HepG2 (cell line): ENCODE results near the gene MAP1LC3B. TPM values are rescaled to one million over a fixed set of nuclear protein-coding genes. Genes with fewer than 3 reads are reported as not detected.

ENCODE experiments used
- ATAC-seq: fragments of 200-7000 bp; cut with Tn5 transposase; 3 replicates; pipeline ENCODE4 v1.9.1; 2020; ENCODE audit warnings: mild to moderate bottlenecking, moderate library complexity
- BruUV-seq: library from RNA; stranded (reverse); fragments of 400-500 nt; replicated peaks from 2 replicates; lab custom pipeline; 2021; lab: Mats Ljungman, UMichigan
- CTCF ChIA-PET: fragments of 300-600 bp; formaldehyde crosslinking; extraction: SDS; loops from one replicate; lab custom pipeline; 2021; ENCODE audit warnings: low total read pairs, inconsistent platforms, low intra/inter-chr PET ratio; lab: Yijun Ruan, JAX
- POLR2A ChIA-PET: fragments of 350-600 bp; sonication (Branson Sonifier 250); formaldehyde crosslinking; loops from one replicate; lab custom pipeline; 2020; ENCODE audit warnings: antibody characterized with exemption, inconsistent platforms; lab: Yijun Ruan, JAX
- DNase-seq: peaks from one replicate; pipeline ENCODE4 v3.0.0-alpha.2; 2015; ENCODE audit warnings: low spot score
- FAIRE-seq: peaks from 3 replicates; lab custom pipeline; 2011; peaks lifted over from hg19 to GRCh38; lab: Jason Lieb, UNC
- H2AFZ ChIP-seq: one replicate; pipeline ENCODE4 v1.6.1; 2011; ENCODE audit warnings: low read length, inconsistent platforms
- H3K27ac ChIP-seq: fragments of 300-600 bp; 3 replicates; pipeline ENCODE4 v1.8.0; 2011; ENCODE audit warnings: mixed run types, mild to moderate bottlenecking, mixed read lengths, low read length, inconsistent platforms; ENCODE audit not compliant: insufficient read depth; ENCODE audit errors: extremely low read length
- H3K27me3 ChIP-seq, 2 experiments: fragments of 200-600 bp in 1 of 2; 2 replicates in 1 of 2; 3 replicates in 1 of 2; pipeline versions ENCODE4 v1.6.0 to v1.8.0; 2011; ENCODE audit warnings: low read length in 2 of 2, mild to moderate bottlenecking in 2 of 2, moderate library complexity in 2 of 2, inconsistent platforms in 1 of 2; ENCODE audit not compliant: insufficient read depth in 2 of 2, control insufficient read depth in 1 of 2
- H3K36me3 ChIP-seq, 2 experiments: fragments of 200-600 bp in 1 of 2; replicated peaks in 1 of 2; 2 replicates in 1 of 2; 3 replicates in 1 of 2; pipeline versions ENCODE4 v1.5.1 to v1.8.0; 2011; ENCODE audit warnings: low read length in 2 of 2, inconsistent platforms in 1 of 2; ENCODE audit not compliant: insufficient read depth in 2 of 2, control insufficient read depth in 1 of 2
- H3K4me1 ChIP-seq: 2 replicates; pipeline ENCODE4 v1.5.1; 2012; ENCODE audit warnings: low read length, inconsistent platforms; ENCODE audit not compliant: insufficient read depth
- H3K4me2 ChIP-seq: 2 replicates; pipeline ENCODE4 v1.6.0; 2011; ENCODE audit warnings: low read depth, low read length, inconsistent platforms
- H3K4me3 ChIP-seq, 3 experiments: fragments of 200-600 bp in 1 of 3; sonication (generic), shearing (Covaris generic) in 1 of 3; replicated peaks in 1 of 3; 2 replicates each; pipeline ENCODE4 v1.5.1; 2011 to 2016; ENCODE audit warnings: low read length in 3 of 3, inconsistent platforms in 2 of 3, low read depth in 2 of 3, mild to moderate bottlenecking in 2 of 3, control low read depth in 1 of 3, mixed read lengths in 1 of 3; ENCODE audit not compliant: insufficient read depth in 1 of 3
- H3K79me2 ChIP-seq: one replicate; pipeline ENCODE4 v1.6.1; 2011; ENCODE audit warnings: low read length, inconsistent platforms; ENCODE audit not compliant: insufficient read depth
- H3K9ac ChIP-seq: 2 replicates; pipeline ENCODE4 v1.6.0; 2011; ENCODE audit warnings: mild to moderate bottlenecking, low read depth, low read length, inconsistent platforms; ENCODE audit not compliant: insufficient read depth
- H3K9me3 ChIP-seq: 2 replicates; pipeline ENCODE4 v1.5.1; 2012; ENCODE audit warnings: mild to moderate bottlenecking, low read length
- H4K20me1 ChIP-seq: 2 replicates; pipeline ENCODE4 v1.6.0; 2011; ENCODE audit warnings: inconsistent platforms, mild to moderate bottlenecking, low read length, moderate library complexity; ENCODE audit not compliant: insufficient read depth
- HOXA9 ChIP-seq: sonication (generic); formaldehyde crosslinking; IDR thresholded peaks from 2 replicates; pipeline ENCODE4 v1.8.1; 2022; ENCODE audit warnings: missing genetic modification reagents, mild to moderate bottlenecking, moderate library complexity, borderline replicate concordance
- KDM5A ChIP-seq: fragments of 200-600 bp; sonication (generic); IDR thresholded peaks from 2 replicates; pipeline ENCODE4 v1.7.0; 2018; ENCODE audit warnings: antibody characterized with exemption, mild to moderate bottlenecking, low read length, borderline replicate concordance
- KLF15 ChIP-seq: sonication (generic); formaldehyde crosslinking; IDR thresholded peaks from 2 replicates; pipeline ENCODE4 v1.8.1; 2023; ENCODE audit warnings: borderline replicate concordance, mild to moderate bottlenecking, inconsistent platforms, missing genetic modification reagents, mixed read lengths
- NBN ChIP-seq: fragments of 450-650 bp; conservative IDR thresholded peaks from 2 replicates; pipeline ENCODE4 v1.6.1; 2017
- POGZ ChIP-seq: sonication (generic); formaldehyde crosslinking; IDR thresholded peaks from 2 replicates; pipeline ENCODE4 v1.4.0; 2020; ENCODE audit warnings: mild to moderate bottlenecking, missing genetic modification reagents
- ZNF441 ChIP-seq: sonication (generic); formaldehyde crosslinking; IDR thresholded peaks from 2 replicates; pipeline ENCODE4 v1.7.0; 2021; ENCODE audit warnings: missing genetic modification reagents, borderline replicate concordance
- ZNF790 ChIP-seq: sonication (generic); formaldehyde crosslinking; IDR thresholded peaks from 2 replicates; pipeline ENCODE4 v1.8.0; 2022; ENCODE audit warnings: missing genetic modification reagents, mild to moderate bottlenecking, borderline replicate concordance
- WGBS: methylation state at CpG from one replicate; pipeline ENCODE4 v1.1.6; 2017; ENCODE audit warnings: low lambda C conversion rate; 5-methylcytosine and 5-hydroxymethylcytosine counted together
- in situ Hi-C: cut with HindIII; loops from 2 replicates; pipeline ENCODE4 v1.10.0; 2017; ENCODE audit warnings: low pct_unique_long_range_greater_than_20kb; ENCODE audit not compliant: extremely low pct_ligation_motif_present
- intact Hi-C: fragments of 100-400 bp; cut with micrococcal nuclease; formaldehyde crosslinking; loops from one replicate; pipeline ENCODE4 v1.10.0; 2022; ENCODE audit not compliant: unreplicated experiment
- polyA plus RNA-seq, 8 experiments: library from polyadenylated mRNA; depleted of rRNA in 3 of 8; stranded (reverse) in 7 of 8; unstranded in 1 of 8; fragments of >200 nt; fragmentation: Illumina TruSeq in 4 of 8; extraction: Trizol in 4 of 8; gene quantifications; 2 replicates each; pipeline versions ENCODE4 v1.2.1 to v1.2.3, GENCODE V29; 2011 to 2016; ENCODE audit warnings: low read depth in 4 of 8, missing spikeins in 1 of 8, mixed read lengths in 1 of 8; ENCODE audit not compliant: insufficient read depth in 1 of 8
- total RNA-seq, 5 experiments: library from RNA; depleted of rRNA; stranded (reverse); fragments of >200 nt; fragmentation: Illumina TruSeq; extraction: Trizol; gene quantifications; 2 replicates each; pipeline ENCODE4 v1.2.3, GENCODE V29; 2016; ENCODE audit warnings: low read depth in 1 of 5
- TF ChIP-seq, protein P1 (sequence below): sonication (generic); formaldehyde crosslinking; IDR thresholded peaks from 2 replicates; pipeline ENCODE4 v1.4.0; 2020; ENCODE audit warnings: missing genetic modification reagents
- TF ChIP-seq, protein P2 (sequence below): fragments of 450-650 bp; IDR thresholded peaks from 2 replicates; pipeline ENCODE4 v1.6.1; 2017
- TF ChIP-seq, protein P3 (sequence below): sonication (generic); formaldehyde crosslinking; IDR thresholded peaks from 2 replicates; pipeline ENCODE4 v1.5.0; 2020; ENCODE audit warnings: mild to moderate bottlenecking, missing genetic modification reagents, borderline replicate concordance

MAP1LC3B gene
- total and polyA plus RNA-seq, 2 of the 13 experiments (the other 11 are each of a cell fraction or from before 2014, with no cell fraction given) = 15.7 to 37.4 TPM

DNA sequence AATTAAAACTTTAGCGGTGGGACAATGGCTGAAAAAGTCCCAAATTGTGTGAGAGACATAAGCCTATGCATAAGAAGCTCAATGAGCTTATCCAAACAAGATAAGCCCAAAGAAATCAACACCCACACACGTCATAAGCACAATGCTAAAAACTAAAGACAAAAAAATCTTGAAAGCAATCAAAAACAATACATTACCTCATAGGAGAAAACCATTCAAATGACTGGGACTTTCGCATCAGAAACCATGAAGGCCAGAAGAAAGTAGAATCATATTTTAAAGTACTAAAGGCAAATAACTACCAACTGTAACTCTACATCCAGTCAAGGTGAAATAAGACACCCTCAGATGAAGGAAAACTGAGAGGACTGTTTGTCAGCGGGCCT lies 50.4 kb downstream of the MAP1LC3B start (continued):
- TF ChIP-seq, protein P1, sequence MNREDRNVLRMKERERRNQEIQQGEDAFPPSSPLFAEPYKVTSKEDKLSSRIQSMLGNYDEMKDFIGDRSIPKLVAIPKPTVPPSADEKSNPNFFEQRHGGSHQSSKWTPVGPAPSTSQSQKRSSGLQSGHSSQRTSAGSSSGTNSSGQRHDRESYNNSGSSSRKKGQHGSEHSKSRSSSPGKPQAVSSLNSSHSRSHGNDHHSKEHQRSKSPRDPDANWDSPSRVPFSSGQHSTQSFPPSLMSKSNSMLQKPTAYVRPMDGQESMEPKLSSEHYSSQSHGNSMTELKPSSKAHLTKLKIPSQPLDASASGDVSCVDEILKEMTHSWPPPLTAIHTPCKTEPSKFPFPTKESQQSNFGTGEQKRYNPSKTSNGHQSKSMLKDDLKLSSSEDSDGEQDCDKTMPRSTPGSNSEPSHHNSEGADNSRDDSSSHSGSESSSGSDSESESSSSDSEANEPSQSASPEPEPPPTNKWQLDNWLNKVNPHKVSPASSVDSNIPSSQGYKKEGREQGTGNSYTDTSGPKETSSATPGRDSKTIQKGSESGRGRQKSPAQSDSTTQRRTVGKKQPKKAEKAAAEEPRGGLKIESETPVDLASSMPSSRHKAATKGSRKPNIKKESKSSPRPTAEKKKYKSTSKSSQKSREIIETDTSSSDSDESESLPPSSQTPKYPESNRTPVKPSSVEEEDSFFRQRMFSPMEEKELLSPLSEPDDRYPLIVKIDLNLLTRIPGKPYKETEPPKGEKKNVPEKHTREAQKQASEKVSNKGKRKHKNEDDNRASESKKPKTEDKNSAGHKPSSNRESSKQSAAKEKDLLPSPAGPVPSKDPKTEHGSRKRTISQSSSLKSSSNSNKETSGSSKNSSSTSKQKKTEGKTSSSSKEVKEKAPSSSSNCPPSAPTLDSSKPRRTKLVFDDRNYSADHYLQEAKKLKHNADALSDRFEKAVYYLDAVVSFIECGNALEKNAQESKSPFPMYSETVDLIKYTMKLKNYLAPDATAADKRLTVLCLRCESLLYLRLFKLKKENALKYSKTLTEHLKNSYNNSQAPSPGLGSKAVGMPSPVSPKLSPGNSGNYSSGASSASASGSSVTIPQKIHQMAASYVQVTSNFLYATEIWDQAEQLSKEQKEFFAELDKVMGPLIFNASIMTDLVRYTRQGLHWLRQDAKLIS (CRISPR knock-in tag) = no peak
- TF ChIP-seq, protein P2, sequence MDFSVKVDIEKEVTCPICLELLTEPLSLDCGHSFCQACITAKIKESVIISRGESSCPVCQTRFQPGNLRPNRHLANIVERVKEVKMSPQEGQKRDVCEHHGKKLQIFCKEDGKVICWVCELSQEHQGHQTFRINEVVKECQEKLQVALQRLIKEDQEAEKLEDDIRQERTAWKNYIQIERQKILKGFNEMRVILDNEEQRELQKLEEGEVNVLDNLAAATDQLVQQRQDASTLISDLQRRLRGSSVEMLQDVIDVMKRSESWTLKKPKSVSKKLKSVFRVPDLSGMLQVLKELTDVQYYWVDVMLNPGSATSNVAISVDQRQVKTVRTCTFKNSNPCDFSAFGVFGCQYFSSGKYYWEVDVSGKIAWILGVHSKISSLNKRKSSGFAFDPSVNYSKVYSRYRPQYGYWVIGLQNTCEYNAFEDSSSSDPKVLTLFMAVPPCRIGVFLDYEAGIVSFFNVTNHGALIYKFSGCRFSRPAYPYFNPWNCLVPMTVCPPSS = no peak

DNA sequence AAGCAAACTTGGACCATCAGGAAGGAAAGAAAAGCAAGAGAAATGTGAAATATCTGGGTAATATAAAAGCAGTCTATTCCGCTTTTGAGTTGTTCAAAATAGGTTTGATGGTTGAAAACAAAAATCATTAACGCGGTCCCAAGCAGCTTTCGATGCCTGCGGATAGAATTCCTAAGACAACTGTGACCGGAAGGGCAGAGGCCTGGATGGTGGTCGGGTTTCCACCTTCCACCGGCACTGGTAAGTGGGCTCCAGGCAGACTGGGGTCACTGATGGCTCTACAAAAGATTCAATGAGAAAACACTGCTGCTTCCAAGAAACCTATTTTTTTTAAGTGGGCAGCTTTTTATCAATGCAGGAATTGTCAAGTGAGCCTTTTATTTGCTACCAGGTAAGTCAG lies 50.9 kb downstream of the MAP1LC3B start:
- H3K79me2 ChIP-seq = peaks cover 19% of the 10 kb centered on the region
- intact Hi-C loops = no loop called here
- no peaks in the 10 kb centered on the region for H3K27me3 ChIP-seq
- H3K4me1 ChIP-seq = peaks cover 11% of the 10 kb centered on the region; the same call in 1 of the 2 replicates
- no peak overlapping the region for H3K4me3 ChIP-seq
- WGBS = 95% methylated on average over 8 of the region's 8 CpGs
- FAIRE-seq (no peak), DNase-seq (no peak), ATAC-seq (no peak)
- no peaks in the 10 kb centered on the region for H3K9me3 ChIP-seq
- H3K27ac ChIP-seq = no peak overlapping the region
- CTCF ChIA-PET = no interaction called here
- in situ Hi-C loops = no loop called here
- H3K36me3 ChIP-seq = peaks cover 16 to 56% of the 10 kb centered on the region in 2 experiments
- no TSS peak for BruUV-seq
- no peak overlapping the region for H2AFZ ChIP-seq
- no peak overlapping the region for H3K4me2 ChIP-seq
- peaks cover 5% of the 10 kb centered on the region; the same call in 1 of the 2 replicates for H4K20me1 ChIP-seq
- no peak overlapping the region for H3K9ac ChIP-seq
- POLR2A ChIA-PET = no interaction called here
- TF ChIP-seq KDM5A (no peak), KLF15 (no peak), NBN (no peak), ZNF441 (no peak), ZNF790 (no peak), HOXA9 (no peak), POGZ (CRISPR knock-in tag) (no peak)
- TF ChIP-seq, protein P3, sequence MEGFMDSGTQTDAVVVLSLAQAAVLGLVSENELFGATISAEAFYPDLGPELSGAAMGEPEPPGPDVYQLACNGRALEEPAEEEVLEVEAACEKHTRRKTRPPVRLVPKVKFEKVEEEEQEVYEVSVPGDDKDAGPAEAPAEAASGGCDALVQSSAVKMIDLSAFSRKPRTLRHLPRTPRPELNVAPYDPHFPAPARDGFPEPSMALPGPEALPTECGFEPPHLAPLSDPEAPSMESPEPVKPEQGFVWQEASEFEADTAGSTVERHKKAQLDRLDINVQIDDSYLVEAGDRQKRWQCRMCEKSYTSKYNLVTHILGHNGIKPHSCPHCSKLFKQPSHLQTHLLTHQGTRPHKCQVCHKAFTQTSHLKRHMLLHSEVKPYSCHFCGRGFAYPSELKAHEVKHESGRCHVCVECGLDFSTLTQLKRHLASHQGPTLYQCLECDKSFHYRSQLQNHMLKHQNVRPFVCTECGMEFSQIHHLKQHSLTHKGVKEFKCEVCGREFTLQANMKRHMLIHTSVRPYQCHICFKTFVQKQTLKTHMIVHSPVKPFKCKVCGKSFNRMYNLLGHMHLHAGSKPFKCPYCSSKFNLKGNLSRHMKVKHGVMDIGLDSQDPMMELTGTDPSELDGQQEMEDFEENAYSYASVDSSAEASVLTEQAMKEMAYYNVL (CRISPR knock-in tag) = no peak
